ENCODE data around the gene NR2C2. TPM values are rescaled to one million over a fixed set of nuclear protein-coding genes. Genes with fewer than 3 reads are reported as not detected.

NR2C2 gene
- total RNA-seq, 2 experiments from 2014 or later: 35.9 to 62.1 TPM

DNA sequence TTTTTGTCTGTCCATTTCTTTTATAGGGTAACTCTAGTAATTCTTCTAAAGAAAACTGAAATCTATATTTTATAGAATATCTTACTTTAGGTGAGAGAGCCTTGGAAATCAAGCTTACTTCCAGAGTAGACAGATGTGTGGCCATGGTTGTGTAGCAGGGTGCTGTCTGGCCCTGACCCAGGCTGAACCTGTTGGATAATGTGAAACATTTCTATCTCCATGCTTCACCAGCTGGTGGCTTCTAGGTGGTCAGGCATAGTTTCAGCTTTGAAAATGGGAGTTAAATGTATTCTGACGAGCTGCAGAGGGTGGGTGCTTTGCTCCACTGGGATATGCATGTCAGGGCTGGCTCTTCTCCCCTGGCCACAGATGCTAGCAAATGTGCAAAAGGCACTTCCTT lies 20.8 kb upstream of the NR2C2 start:
- Histone ChIP-seq H3K4me2 (ENCODE audit: low read length) (no peak overlapping the region), H4K20me1 (ENCODE audit: insufficient read depth, low read length) (no peaks in the 10 kb centered on the region), H3K9me2 (ENCODE audit: insufficient read depth, low read length) (no peaks in the 10 kb centered on the region), H3K4me1 (ENCODE audit: insufficient read depth, low read length, poor library complexity, severe bottlenecking) (no peaks in the 10 kb centered on the region), H3K36me3 (ENCODE audit: insufficient read depth, low read length) (no peaks in the 10 kb centered on the region), H3K27ac (ENCODE audit: low read depth, low read length, poor library complexity, severe bottlenecking) (no peak overlapping the region), H2AFZ (ENCODE audit: low read length) (no peak overlapping the region), H3K79me2 (ENCODE audit: insufficient read depth, low read depth, low read length) (no peaks in the 10 kb centered on the region), H3K9me3 (ENCODE audit: low read length) (no peaks in the 10 kb centered on the region), H3K4me3 (ENCODE audit: low read depth, low read length, poor library complexity, severe bottlenecking) (no peak overlapping the region)
- DNase-seq (ENCODE audit: low spot score): no peak
- POLR2A ChIA-PET: interaction anchor here (1.0 to 1.6 kb wide), 2 partner anchors 20 to 69 kb away, joined by 3 to 7 read pairs; partner anchors contain the start of gene NR2C2
- TF ChIP-seq, protein P1, sequence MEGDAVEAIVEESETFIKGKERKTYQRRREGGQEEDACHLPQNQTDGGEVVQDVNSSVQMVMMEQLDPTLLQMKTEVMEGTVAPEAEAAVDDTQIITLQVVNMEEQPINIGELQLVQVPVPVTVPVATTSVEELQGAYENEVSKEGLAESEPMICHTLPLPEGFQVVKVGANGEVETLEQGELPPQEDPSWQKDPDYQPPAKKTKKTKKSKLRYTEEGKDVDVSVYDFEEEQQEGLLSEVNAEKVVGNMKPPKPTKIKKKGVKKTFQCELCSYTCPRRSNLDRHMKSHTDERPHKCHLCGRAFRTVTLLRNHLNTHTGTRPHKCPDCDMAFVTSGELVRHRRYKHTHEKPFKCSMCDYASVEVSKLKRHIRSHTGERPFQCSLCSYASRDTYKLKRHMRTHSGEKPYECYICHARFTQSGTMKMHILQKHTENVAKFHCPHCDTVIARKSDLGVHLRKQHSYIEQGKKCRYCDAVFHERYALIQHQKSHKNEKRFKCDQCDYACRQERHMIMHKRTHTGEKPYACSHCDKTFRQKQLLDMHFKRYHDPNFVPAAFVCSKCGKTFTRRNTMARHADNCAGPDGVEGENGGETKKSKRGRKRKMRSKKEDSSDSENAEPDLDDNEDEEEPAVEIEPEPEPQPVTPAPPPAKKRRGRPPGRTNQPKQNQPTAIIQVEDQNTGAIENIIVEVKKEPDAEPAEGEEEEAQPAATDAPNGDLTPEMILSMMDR (conservative IDR thresholded peaks at IDR 0.05; ENCODE audit: low read length): no peak
- no peak for TF ChIP-seq EZH2phosphoT487 (IDR thresholded peaks at IDR 0.05; ENCODE audit: borderline replicate concordance, low read depth, low read length)
- BruUV-seq (replicated peaks): no TSS peak
- CTCF ChIA-PET (ENCODE audit: unreplicated experiment): interaction anchor here (0.9 to 1.6 kb wide), 2 partner anchors 17 to 124 kb away, joined by 3 to 4 read pairs; no protein-coding TSS in a partner anchor
- intact Hi-C loops (cut with micrococcal nuclease; ENCODE audit: unreplicated experiment): loop anchor here (5.0 kb wide), 3 partner anchors 81 to 171 kb away; partner anchors contain the start of gene RBSN

DNA sequence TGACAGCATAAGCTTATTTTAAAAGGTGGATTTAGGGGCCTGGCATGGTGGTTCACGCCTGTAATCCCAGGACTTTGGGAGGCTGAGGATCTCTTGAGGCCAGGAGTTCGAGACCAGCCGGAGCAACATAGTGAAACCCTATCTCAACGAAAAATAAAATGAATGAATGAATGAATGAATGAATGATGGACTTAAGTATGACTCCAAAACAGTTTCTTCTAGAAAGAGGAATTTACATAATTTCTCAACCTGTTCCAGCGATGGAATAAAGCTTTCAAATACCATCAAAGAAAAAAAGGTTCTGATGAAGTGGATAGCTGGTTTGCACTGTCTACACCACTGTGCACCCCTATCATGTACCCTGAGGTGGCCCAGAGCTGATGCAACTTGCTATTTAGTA lies 20.1 kb upstream of the NR2C2 start:
- Histone ChIP-seq H2AFZ (ENCODE audit: low read length) (no peak overlapping the region), H3K27ac (ENCODE audit: low read depth, low read length, poor library complexity, severe bottlenecking) (no peak overlapping the region), H3K4me3 (ENCODE audit: low read depth, low read length, poor library complexity, severe bottlenecking) (no peak overlapping the region), H3K4me1 (ENCODE audit: insufficient read depth, low read length, poor library complexity, severe bottlenecking) (no peaks in the 10 kb centered on the region), H3K4me2 (ENCODE audit: low read length) (no peak overlapping the region), H3K9me3 (ENCODE audit: low read length) (no peaks in the 10 kb centered on the region), H3K79me2 (ENCODE audit: insufficient read depth, low read depth, low read length) (no peaks in the 10 kb centered on the region), H3K9me2 (ENCODE audit: insufficient read depth, low read length) (no peaks in the 10 kb centered on the region), H3K36me3 (ENCODE audit: insufficient read depth, low read length) (no peaks in the 10 kb centered on the region), H4K20me1 (ENCODE audit: insufficient read depth, low read length) (no peaks in the 10 kb centered on the region)
- DNase-seq (ENCODE audit: low spot score): no peak
- intact Hi-C loops (cut with micrococcal nuclease; ENCODE audit: unreplicated experiment): loop anchor here (5.0 kb wide), 3 partner anchors 80 to 170 kb away; partner anchors contain the start of gene RBSN
- TF ChIP-seq, protein P1 (conservative IDR thresholded peaks at IDR 0.05; ENCODE audit: low read length): no peak
- TF ChIP-seq EZH2phosphoT487 (IDR thresholded peaks at IDR 0.05; ENCODE audit: borderline replicate concordance, low read depth, low read length): no peak
- no TSS peak for BruUV-seq (replicated peaks)
- CTCF ChIA-PET (ENCODE audit: unreplicated experiment): interaction anchor here (1.6 kb wide), 1 partner anchor 124 kb away, joined by 4 read pairs; no protein-coding TSS in a partner anchor
- POLR2A ChIA-PET: interaction anchor here (1.0 to 1.6 kb wide), 2 partner anchors 20 to 70 kb away, joined by 3 to 7 read pairs; partner anchors contain the start of gene NR2C2

DNA sequence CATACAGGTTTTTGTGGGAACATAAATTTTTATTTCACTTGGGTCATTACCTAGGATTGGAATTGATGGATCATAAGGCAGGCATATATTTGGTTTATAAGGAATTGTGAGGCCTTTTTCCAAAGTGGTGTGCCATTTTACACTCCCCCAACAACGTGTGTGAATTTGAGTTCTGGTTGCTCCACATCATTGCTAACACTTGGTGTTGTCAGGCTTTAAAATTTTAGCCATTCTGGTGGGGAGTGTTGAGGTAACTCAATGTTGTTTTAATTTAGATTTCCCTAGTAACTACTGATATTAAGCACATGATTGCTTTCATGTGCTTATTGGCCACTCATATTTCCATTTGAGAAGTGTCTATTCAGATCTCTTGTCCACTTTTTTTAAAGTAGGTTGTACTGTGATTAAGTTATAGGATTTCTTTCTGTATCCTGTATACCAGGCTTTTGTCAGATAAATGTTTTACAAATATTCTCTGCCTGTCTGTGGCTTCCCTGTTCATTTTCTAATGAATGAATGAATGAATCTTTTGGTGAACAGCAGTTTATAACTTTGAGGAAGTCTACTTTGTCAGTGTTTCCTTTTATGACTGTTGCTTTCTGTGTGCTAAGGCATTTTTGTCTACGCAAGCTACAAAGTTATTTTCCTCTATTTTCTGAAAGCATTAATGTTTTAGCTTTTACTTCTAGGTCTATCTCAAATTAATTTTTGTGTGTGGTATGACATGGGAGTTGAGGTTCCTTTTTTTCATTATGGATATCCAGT lies 17.9 kb upstream of the NR2C2 start:
- H3K36me3 ChIP-seq (ENCODE audit: insufficient read depth, low read length): no peaks in the 10 kb centered on the region
- no peaks in the 10 kb centered on the region for H3K9me2 ChIP-seq (ENCODE audit: insufficient read depth, low read length)
- no TSS peak for BruUV-seq (replicated peaks)
- H3K4me1 ChIP-seq (ENCODE audit: insufficient read depth, low read length, poor library complexity, severe bottlenecking): no peaks in the 10 kb centered on the region
- ChIA-PET POLR2A (no interaction called here), CTCF (ENCODE audit: unreplicated experiment) (no interaction called here)
- no peak for TF ChIP-seq EZH2phosphoT487 (IDR thresholded peaks at IDR 0.05; ENCODE audit: borderline replicate concordance, low read depth, low read length)
- TF ChIP-seq, protein P1 (conservative IDR thresholded peaks at IDR 0.05; ENCODE audit: low read length): no peak
- DNase-seq (ENCODE audit: low spot score): no peak
- no peak overlapping the region for H2AFZ ChIP-seq (ENCODE audit: low read length)
- H3K27ac ChIP-seq (ENCODE audit: low read depth, low read length, poor library complexity, severe bottlenecking): no peak overlapping the region
- no peaks in the 10 kb centered on the region for H3K9me3 ChIP-seq (ENCODE audit: low read length)
- H3K79me2 ChIP-seq (ENCODE audit: insufficient read depth, low read depth, low read length): no peaks in the 10 kb centered on the region
- no peak overlapping the region for H3K4me3 ChIP-seq (ENCODE audit: low read depth, low read length, poor library complexity, severe bottlenecking)
- intact Hi-C loops (cut with micrococcal nuclease; ENCODE audit: unreplicated experiment): loop anchor here (5.0 kb wide), 3 partner anchors 78 to 168 kb away; partner anchors contain the start of gene RBSN
- no peak overlapping the region for H3K4me2 ChIP-seq (ENCODE audit: low read length)
- H4K20me1 ChIP-seq (ENCODE audit: insufficient read depth, low read length): no peaks in the 10 kb centered on the region

All from OCI-LY7 (cell line).